ENCODE data around the gene KDELR3.
"Not testable (repeated sequence)": the region's sequence is repeated elsewhere in the genome, so short reads cannot be mapped to it uniquely, and the experiment has no call there.

KDELR3 gene

DNA sequence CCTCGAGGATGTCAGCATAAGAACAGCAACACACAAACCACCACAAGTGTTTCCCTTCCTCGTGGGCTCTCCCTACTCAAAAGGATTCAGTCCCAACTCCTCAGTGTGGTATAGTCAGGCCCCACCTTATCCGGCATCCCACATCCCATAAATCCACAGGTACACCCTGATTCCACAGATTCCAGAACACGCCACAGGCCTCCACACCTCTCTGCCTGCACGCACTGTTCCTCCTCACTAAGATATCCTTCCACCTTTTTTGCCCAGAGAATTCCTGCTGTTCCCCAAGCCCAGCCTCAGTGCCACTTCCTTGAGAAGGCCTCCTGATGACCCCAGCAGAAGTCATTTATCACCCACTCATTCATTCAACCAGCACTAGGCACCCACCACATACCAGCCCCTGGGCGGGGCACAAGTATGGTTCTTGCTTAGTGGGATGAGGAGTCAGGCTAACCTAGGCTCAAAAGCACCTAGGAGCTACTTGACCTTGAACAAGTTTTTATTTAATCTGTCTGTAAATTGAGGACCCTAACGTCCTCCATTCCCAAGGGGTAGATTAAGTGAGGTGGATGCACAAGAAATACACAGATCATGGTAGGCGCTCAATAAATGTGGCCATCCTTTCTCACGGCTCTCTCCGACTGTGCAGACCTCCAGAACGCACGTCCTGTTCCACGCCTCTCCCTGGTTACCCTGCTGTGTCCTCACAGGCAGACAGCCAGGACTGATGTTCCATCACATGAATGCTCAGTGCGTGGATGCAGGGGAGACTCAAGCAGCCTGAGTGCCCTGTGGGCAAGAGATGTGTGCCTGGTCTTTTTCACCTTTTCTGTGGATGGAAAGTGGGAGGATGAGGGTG is 10.8 kb upstream of the KDELR3 start:
- DNase-seq: no peak

- DNase-seq: no peak
These were observed 7.5 kb upstream of the KDELR3 start for GRCh38 chr22:38460426-38460840.

DNA sequence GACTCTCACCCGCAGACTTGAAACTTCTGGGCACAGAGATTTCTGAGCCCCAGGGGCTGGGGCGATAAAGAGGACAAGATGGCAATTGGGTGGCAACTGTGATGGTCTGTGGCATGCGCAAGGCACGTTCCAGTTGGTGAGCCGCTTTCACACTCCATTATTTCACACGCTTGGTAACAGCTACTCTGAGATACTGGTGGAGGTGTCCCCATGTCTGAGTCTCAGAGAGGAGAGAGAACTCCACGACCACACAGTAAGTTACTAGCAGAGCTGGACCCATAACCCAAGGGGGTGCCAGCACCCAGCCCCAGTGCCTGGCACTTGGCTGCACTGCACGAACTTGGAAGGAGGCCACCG is 6.9 kb upstream of the KDELR3 start:
- no peak for DNase-seq

DNA sequence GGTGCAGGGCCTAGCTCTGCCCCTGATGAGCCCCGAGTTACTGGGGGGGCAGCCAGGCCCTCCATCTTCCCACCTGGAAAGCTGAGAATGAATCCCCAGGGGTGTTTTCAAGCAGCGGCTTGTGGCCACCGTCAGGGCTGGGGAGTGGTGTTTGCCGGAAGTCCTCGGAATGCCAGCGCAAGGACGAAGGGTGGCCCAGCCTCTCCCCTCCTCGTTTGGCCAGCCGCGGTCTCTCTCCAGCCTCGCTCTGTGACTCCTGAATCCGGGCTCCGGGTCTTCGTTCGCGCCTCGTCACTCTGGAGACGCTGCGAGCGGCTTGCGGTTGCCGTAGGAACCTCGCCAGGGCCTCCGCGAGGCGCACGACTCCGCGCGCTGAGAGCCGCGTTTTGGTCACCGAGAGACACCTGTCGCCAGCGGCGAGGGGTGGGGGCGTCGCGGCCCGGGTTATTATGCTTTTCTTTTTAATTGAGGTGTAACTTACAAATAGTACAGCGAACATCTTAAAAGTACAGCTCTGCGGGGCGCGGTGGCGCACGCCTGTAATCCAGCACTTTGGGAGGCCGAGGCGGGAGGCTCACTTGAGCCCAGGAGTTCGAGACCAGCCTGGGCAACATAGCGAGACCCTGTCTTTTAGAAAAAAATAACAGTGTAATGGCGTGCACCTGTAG is 6.3 kb upstream of the KDELR3 start:
- peak; percentile 79 for DNase-seq

- no peak for DNase-seq
These were observed 4.7 kb upstream of the KDELR3 start for GRCh38 chr22:38462960-38463784.

GRCh38 chr22:38464992-38465672 is 2.8 kb upstream of the KDELR3 start:
- DNase-seq: no peak

DNA sequence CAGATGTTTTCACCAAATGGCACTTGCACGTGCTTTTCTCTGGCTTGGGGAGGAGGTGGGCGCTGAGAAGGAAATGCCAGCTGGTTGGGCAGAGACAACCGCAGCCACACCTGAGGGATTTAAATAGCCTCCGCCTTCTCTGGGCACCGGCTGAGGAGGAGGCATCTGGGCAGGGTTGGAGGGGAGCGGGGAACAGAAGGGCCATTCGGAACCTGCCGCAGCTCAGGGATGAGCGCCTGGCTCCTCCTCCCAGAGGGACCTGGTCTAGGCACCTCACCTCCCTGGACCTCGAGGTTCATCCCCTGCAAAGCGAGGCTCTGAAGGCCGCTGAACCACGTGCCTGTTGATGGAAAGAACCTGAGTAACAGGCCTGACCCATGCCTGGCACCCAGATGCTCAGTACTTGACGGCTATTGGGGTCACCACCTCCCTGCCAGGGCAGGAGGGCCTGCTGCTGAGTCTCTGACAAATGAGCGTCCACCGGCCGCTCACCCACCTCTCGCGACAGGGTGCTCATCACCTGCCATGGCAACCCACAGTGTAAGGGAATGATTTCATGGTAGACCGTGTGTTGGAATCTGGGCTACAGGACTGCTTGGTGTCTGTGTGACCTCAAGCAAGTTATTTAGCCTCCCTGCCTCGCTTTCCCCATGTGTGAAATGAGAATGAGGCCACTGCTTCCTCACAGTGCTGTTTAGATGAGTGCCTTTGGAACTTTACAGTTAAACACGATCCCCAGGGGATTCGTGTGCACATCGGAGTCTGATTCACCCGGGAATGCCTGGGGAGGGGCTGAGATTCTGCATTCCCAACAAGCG is 2.0 kb upstream of the KDELR3 start:
- DNase-seq: no peak

GRCh38 chr22:38467438-38467903 is 425 bp upstream of the KDELR3 start:
- DNase-seq: no peak

DNA sequence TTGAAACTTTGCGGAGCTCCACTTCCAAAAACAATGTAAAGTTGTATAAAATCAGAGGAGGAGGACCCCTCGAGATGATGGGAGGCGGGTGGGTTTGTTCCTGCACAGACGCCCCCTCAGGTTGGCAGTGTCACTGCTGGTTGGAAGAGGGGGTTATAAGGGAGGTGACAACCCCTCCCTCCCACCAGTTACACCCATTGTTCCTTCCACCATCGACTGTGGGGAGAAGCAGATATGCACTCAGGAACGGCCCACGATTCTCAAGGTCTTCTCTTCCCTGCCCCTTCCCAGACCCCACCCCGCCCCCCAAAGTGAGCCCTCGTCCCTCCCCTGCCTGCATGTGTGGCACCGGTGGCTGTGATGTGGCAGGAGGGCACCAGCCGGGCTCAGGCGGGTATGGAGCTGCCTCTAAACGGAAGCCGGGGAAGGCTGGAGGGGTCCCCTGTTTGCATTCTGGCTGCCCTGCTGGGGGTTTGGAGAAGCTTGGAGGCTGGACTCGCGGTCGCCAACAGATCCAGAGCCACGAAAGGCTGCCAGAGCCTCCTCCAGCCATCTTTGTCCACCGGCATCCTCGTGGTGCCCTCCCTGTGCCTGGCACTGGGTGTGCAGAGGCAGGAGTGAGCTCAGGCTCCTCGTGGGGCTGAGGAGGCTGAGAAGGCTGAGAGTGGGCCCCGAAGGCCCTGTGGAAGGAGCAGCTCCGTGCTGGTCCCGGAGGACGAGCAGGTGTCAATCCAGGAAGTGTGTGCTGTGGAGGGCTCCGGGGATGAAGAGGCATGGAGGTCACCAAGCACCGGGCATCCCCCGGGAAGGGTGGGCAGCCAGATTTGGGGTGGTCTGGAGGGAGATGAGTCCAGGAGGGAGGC is 778 bp downstream of the KDELR3 start:
- no peak for DNase-seq

- DNase-seq: no peak
These were observed 1.4 kb downstream of the KDELR3 start for GRCh38 chr22:38469306-38469781.

DNA sequence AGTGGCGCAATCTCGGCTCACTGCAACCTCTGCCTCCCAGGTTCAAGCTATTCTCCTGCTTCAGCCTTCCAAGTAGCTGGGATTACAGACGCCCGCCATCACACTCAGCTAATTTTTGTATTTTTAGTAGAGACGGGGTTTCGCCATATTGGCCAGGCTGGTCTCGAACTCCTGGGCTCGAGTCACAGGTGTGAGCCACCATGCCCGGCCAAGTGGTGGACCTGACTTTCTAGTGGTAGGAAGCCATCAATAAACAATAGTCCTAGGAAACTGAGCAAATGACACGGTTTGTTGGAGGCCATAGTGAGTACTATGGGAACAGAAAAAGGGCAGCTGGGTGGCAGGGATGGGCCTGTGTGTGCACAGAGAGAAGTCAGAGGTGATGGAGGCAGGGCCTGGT is 2.3 kb downstream of the KDELR3 start:
- not testable (repeated sequence) for DNase-seq

DNA sequence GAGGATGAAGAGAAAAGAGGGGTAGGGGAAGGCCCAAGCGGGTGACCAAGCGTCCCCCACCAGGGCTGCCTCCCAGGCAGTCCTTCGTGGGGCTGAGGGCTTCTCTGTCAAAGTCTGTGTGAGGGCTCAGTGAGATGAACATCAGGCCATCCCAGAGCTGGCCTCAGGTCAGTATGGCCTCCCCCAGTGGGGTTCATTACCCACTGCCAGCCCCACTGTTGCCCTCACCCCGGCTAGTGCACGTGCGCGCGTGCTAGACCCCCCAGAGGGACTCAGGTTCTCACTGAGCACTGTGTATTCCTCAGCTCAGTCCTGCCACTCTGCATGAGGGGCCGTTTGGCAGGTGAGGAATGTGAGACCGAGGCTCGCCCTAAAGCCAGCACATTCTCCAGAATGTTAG is 3.3 kb downstream of the KDELR3 start:
- DNase-seq: no peak

- no peak for DNase-seq
These were observed 6.2 kb downstream of the KDELR3 start for GRCh38 chr22:38474003-38474607.

GRCh38 chr22:38477585-38477984 is 9.7 kb downstream of the KDELR3 start:
- no peak for DNase-seq

DNA sequence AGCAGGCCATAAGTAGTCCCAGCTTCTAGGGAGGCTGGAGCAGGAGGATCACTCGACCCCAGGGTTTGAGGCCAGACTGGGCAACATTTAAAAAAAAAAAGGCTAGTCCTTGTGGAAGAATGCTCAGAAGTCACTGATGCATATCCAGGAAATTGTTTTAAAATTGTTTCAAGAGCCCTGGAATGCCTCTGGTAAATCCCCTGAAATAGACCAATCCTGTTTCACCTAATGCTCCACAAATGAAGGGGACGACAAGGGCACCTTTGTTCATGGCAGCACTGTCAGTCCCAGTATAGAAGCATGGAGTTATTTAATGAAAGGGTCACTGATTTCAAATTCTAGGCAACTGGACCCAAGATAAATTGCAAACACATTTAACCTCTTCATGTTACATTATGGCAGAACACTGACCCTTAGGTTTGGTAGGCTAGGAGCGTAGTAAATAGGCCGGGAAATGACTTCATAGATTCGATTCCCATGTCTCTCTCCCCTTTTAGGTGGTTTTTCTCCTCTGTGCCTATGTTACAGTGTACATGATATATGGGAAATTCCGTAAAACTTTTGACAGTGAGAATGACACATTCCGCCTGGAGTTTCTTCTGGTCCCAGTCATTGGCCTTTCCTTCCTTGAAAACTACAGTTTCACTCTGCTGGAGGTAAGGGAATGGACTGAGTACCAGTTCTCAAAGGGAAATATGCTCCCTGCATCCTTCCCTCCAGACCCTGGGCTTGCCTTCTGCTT is 11.4 kb downstream of the KDELR3 start:
- DNase-seq: no peak

- DNase-seq: no peak
These were observed 13.4 kb downstream of the KDELR3 start for GRCh38 chr22:38481162-38481870.

DNA sequence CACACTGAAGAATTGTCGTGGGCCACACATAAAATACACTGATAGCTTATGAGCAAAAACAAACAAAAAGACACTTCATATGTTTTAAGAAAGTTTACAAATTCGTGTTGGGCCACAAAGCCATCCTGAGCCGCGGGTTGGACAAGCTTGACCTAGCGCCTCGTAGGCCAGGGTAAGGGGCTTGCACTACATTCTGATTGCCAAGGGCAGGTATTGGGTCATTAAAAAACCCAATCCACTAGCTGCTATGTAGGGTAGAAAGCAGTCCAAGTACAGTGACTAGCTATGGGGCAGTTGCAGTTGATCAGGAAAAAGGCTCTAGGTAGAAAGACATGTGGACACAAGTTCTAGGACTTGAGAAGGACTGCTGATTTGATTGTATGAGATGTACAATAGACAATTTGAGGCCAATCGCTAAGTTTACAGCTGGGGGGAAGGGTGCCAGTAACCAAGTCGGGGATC is 14.0 kb downstream of the KDELR3 start:
- DNase-seq: no peak

- no peak for DNase-seq
These were observed 14.9 kb downstream of the KDELR3 start for GRCh38 chr22:38482662-38483308.

Data from stimulated activated CD8-positive, alpha-beta memory T cell treated with anti-CD3 and anti-CD28 coated beads, Interleukin-4, amount 100 ng/mL, for 48 hours (primary cell).